ENCODE measurements around the gene TJP3.

TJP3 gene

DNA sequence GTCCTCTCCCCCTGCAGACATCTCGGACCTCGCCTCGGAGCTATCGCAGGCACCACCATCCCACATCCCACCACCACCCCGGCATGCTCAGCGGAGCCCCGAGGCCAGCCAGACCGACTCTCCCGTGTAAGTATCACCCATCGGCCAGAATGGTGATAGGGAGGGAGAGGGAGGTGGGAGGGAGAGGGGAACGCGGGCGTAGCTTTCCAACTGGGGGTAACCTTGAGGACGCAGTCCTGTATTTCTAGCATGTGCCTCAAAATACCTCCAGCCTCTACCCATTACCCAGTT, 26.1 kb downstream of the TJP3 start:
- Histone ChIP-seq H3K9me3 (ENCODE audit: control insufficient read depth, low read length) (no peaks in the 10 kb centered on the region), H3K9ac (no peak overlapping the region), H3K27me3 (ENCODE audit: control insufficient read depth, insufficient read depth, low read length) (no peaks in the 10 kb centered on the region), H3K4me3 (ENCODE audit: low read depth, low read length) (no peak overlapping the region), H3K27ac (no peak overlapping the region), H3K4me2 (ENCODE audit: low read length) (no peak overlapping the region), H3K36me3 (ENCODE audit: control insufficient read depth, insufficient read depth, low read length) (no peaks in the 10 kb centered on the region), H3K4me1 (no peaks in the 10 kb centered on the region), H3K79me2 (no peaks in the 10 kb centered on the region), H2AFZ (no peak overlapping the region)
- TF ChIP-seq, protein P1, sequence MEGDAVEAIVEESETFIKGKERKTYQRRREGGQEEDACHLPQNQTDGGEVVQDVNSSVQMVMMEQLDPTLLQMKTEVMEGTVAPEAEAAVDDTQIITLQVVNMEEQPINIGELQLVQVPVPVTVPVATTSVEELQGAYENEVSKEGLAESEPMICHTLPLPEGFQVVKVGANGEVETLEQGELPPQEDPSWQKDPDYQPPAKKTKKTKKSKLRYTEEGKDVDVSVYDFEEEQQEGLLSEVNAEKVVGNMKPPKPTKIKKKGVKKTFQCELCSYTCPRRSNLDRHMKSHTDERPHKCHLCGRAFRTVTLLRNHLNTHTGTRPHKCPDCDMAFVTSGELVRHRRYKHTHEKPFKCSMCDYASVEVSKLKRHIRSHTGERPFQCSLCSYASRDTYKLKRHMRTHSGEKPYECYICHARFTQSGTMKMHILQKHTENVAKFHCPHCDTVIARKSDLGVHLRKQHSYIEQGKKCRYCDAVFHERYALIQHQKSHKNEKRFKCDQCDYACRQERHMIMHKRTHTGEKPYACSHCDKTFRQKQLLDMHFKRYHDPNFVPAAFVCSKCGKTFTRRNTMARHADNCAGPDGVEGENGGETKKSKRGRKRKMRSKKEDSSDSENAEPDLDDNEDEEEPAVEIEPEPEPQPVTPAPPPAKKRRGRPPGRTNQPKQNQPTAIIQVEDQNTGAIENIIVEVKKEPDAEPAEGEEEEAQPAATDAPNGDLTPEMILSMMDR (IDR thresholded peaks at IDR 0.05): no peak

DNA sequence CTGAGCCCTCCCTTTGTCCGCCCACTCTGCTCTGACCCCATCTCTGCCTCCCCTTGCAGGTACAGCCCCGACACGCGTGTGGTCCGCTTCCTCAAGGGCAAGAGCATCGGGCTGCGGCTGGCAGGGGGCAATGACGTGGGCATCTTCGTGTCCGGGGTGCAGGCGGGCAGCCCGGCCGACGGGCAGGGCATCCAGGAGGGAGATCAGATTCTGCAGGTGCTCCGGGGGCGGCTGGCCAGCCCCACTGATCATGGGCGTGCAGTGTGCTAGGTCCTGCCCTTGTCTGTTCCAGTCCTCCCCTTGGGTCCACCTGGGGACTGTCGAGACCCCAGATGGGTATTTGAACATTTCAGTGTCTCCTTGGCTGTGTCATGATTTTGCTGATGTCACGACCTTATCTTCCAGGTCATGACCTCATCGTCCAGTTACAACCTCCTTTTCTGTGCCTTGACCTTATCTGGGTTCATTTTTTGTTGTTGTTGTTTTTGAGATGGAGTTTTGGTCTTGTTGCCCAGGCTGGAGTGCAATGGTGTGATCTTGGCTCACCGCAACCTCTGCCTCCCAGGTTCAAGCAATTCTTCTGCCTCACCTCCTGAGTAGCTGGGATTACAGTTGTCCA, 28.0 kb downstream of the TJP3 start:
- no peak overlapping the region for H3K4me3 ChIP-seq (ENCODE audit: low read depth, low read length)
- H3K36me3 ChIP-seq (ENCODE audit: control insufficient read depth, insufficient read depth, low read length): no peaks in the 10 kb centered on the region
- no peaks in the 10 kb centered on the region for H3K4me1 ChIP-seq
- no peak overlapping the region for H2AFZ ChIP-seq
- TF ChIP-seq, protein P1 (IDR thresholded peaks at IDR 0.05): no peak
- H3K9ac ChIP-seq: no peak overlapping the region
- H3K79me2 ChIP-seq: no peaks in the 10 kb centered on the region
- no peak overlapping the region for H3K4me2 ChIP-seq (ENCODE audit: low read length)
- H3K27me3 ChIP-seq (ENCODE audit: control insufficient read depth, insufficient read depth, low read length): no peaks in the 10 kb centered on the region
- H3K9me3 ChIP-seq (ENCODE audit: control insufficient read depth, low read length): no peaks in the 10 kb centered on the region
- no peak overlapping the region for H3K27ac ChIP-seq

GRCh38 chr19:3737487-3738205, 29.5 kb downstream of the TJP3 start:
- no peak overlapping the region for H3K4me3 ChIP-seq (ENCODE audit: low read depth, low read length)
- no peak overlapping the region for H3K27ac ChIP-seq
- TF ChIP-seq, protein P1 (IDR thresholded peaks at IDR 0.05): no peak
- no peak overlapping the region for H3K9ac ChIP-seq
- no peaks in the 10 kb centered on the region for H3K9me3 ChIP-seq (ENCODE audit: control insufficient read depth, low read length)
- no peaks in the 10 kb centered on the region for H3K27me3 ChIP-seq (ENCODE audit: control insufficient read depth, insufficient read depth, low read length)
- H2AFZ ChIP-seq: no peak overlapping the region
- no peak overlapping the region for H3K4me2 ChIP-seq (ENCODE audit: low read length)
- H3K36me3 ChIP-seq (ENCODE audit: control insufficient read depth, insufficient read depth, low read length): no peaks in the 10 kb centered on the region
- no peaks in the 10 kb centered on the region for H3K79me2 ChIP-seq
- H3K4me1 ChIP-seq: no peaks in the 10 kb centered on the region

DNA sequence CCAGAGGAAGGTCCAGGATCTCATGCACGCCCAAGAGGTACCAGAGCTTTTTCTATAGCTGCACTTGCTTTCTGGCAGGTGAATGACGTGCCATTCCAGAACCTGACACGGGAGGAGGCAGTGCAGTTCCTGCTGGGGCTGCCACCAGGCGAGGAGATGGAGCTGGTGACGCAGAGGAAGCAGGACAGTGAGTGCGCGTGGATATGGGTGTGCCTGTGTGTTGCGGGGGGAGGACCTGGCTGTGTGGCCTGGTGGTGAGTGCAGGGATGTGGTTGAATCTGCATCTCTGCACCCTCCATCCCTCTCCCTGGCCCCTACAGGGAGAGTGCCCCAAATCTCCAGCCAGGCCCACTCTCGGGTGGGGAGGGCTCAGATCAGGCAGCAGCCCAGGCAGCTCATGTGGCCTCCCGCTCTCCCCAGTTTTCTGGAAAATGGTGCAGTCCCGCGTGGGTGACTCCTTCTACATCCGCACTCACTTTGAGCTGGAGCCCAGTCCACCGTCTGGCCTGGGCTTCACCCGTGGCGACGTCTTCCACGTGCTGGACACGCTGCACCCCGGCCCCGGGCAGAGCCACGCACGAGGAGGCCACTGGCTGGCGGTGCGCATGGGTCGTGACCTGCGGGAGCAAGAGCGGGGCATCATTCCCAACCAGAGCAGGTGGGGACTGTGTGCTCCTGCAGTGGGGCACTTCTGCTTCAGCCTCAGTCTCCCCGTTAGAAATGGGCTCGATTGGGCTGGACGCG, 30.5 kb downstream of the TJP3 start:
- TF ChIP-seq, protein P1 (IDR thresholded peaks at IDR 0.05): no peak
- Histone ChIP-seq H3K27ac (no peak overlapping the region), H3K79me2 (no peaks in the 10 kb centered on the region), H3K4me3 (ENCODE audit: low read depth, low read length) (no peak overlapping the region), H3K36me3 (ENCODE audit: control insufficient read depth, insufficient read depth, low read length) (no peaks in the 10 kb centered on the region), H3K9ac (no peak overlapping the region), H3K27me3 (ENCODE audit: control insufficient read depth, insufficient read depth, low read length) (no peaks in the 10 kb centered on the region), H3K4me2 (ENCODE audit: low read length) (no peak overlapping the region), H3K9me3 (ENCODE audit: control insufficient read depth, low read length) (no peaks in the 10 kb centered on the region), H2AFZ (no peak overlapping the region), H3K4me1 (no peaks in the 10 kb centered on the region)
